HFF-Myc (cell line): ENCODE measurements around the gene TLCD1.
"Not testable (repeated sequence)": the region's sequence is repeated elsewhere in the genome, so short reads cannot be mapped to it uniquely, and the experiment has no call there.

ENCODE experiments used
- DNase-seq: peaks from one replicate; pipeline ENCODE4 v3.0.0-alpha.2; 2011; ENCODE audit warnings: low read depth; ENCODE audit errors: extremely low read depth
- H3K4me3 ChIP-seq: replicated peaks from 2 replicates; pipeline ENCODE4 v1.5.1; 2011; ENCODE audit warnings: low read depth, mild to moderate bottlenecking, control low read depth, low read length
- CTCF ChIP-seq: IDR thresholded peaks from 2 replicates; pipeline ENCODE4 v1.5.1; 2012; ENCODE audit warnings: mild to moderate bottlenecking, low read depth, low read length, control low read depth; ENCODE audit errors: missing control alignments

The TLCD1 gene

GRCh38 chr17:28725660-28726225 is 290 bp downstream of the TLCD1 start:
- DNase-seq = no peak
- TF ChIP-seq CTCF = no peak
- H3K4me3 ChIP-seq = peak overlapping the region; percentile 99

GRCh38 chr17:28725166-28725659 is 820 bp downstream of the TLCD1 start:
- H3K4me3 ChIP-seq = peak overlapping the region; percentile 99
- no peak for TF ChIP-seq CTCF
- no peak for DNase-seq

GRCh38 chr17:28724500-28725165 is 1.4 kb downstream of the TLCD1 start:
- H3K4me3 ChIP-seq = peak overlapping the region; percentile 99
- no peak for DNase-seq
- no peak for TF ChIP-seq CTCF

- DNase-seq = not testable (repeated sequence)
- peak overlapping the region; percentile 99 for H3K4me3 ChIP-seq
Measured at GRCh38 chr17:28723836-28724499, 2.1 kb downstream of the TLCD1 start.

- no peak for TF ChIP-seq CTCF
- no peak for DNase-seq
- peak overlapping the region; percentile 99 for H3K4me3 ChIP-seq
Measured at GRCh38 chr17:28723159-28723835, 2.7 kb downstream of the TLCD1 start.

GRCh38 chr17:28722417-28723158 is 3.4 kb downstream of the TLCD1 start:
- no peak for DNase-seq
- TF ChIP-seq CTCF = no peak
- H3K4me3 ChIP-seq = peak overlapping the region; percentile 99

- DNase-seq = not testable (repeated sequence)
- H3K4me3 ChIP-seq = peak overlapping the region; percentile 99
Measured at GRCh38 chr17:28720997-28721329, 5.1 kb downstream of the TLCD1 start.
